T-helper 9 cell (primary cell): ENCODE measurements around the gene EGFLAM.

Source experiments
- DNase-seq: peaks from one replicate; pipeline ENCODE4 v3.0.0-alpha.2; 2020

Gene EGFLAM

DNA sequence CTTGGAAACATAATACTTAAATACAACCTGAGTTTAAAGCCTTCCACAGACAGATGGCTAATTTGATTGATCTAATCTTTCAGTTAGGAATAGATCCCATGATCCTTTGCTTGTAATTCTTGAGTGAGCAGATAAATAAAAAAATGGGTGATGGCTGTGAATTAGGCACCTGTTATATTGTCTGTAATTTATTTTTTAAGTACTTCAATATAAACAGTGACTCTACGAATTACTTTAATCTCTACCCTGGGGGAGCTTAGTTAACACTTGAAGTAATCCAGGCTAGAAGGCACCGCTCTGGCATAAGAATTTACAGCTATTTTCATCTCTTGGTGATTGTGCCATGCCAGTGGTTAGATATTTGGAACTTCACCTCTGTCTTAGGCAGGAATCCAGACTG lies 9.0 kb downstream of the EGFLAM start:
- no peak for DNase-seq

DNA sequence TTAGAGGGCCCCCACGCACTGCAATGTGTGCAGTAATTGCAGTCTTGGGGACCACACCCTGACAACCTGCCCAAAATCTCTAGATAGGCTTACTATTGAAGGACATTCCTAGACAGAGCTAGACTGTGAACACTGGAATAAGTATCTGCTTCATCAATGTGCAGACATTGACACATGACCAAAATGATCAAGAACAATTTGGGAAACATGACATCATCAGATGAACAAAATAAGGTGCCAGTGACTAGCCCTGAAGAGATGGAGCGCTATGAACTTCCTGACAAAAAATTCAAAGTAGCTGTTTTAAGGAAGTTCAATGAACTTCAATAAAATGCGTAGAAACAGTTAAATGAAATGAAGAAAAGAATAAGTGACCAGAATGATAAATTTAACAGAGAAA lies 15.3 kb downstream of the EGFLAM start:
- DNase-seq = no peak

DNA sequence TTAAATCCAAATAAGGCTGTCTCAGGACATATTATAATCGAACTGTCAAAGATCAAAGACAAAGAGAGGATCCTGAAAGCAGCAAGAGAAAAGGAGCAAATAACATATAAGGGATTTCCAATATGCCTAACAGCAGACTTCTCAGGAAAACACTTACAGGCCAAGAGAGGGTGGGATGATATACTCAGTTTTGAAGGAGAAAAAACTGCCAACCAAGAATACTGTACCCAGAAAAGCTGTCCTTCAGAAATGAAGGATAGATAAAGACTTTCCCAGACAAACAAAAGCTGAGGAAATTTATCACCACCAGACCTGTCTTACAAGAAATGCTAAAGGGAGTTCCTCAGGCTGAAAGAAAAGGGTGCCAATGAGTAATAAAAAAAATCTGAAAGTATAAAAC lies 16.0 kb downstream of the EGFLAM start:
- no peak for DNase-seq

DNA sequence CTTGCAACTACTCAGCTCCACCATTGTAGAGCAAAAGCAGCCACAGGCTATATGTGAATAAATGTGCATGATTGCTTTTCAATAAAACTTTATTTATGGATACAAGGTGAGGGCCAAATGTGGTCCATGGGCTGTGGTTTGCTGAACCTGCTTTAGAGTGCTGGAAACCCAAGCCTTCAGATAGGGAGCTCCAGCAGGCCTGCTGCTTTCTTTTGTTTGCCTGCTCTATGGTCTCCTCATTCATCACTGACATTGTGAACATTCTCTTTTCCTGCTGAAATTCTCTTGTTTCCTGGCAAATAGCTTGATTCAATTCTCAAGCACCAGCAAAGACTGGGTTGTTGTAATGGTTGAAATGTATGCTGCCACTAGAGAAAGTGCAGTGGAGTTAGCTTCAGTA lies 26.0 kb downstream of the EGFLAM start:
- DNase-seq = no peak

DNA sequence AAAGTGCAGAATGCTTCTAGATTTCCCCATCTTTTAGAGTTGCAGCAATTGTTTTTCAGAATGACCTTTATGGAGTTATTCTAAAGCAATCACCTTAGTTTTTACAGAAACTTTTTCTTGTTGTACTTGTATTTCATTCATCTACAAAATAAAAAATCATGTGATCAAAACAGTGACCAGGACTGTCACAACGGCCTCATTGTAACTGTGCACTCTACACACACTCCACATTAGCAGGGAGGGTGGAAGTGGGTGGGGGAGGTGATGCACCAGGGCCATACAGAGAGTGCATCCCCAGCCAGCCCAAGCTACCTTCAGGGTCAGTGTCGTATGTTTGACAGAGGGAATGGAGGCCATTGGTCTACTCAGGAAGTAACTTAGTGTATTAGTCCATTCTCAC lies 26.9 kb downstream of the EGFLAM start:
- DNase-seq = no peak

DNA sequence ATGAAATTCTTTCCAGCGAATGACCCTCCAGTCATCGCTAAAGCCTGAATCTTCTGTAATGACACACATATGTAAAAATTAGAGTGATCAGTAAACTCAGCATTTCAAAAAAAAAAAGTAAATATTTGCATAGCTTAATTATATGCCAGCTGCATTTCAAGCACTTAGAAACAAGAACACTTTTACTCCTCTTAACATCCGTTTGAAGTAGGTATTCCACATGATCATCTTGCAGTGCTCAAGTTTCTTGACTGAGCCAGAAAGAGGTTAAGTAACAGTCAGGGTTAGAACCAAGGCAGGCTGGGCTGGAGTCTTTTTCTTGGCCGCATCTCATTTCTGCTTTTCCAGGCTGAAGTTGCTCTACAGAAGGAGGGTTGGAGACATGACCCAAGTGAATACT lies 27.6 kb downstream of the EGFLAM start:
- no peak for DNase-seq

DNA sequence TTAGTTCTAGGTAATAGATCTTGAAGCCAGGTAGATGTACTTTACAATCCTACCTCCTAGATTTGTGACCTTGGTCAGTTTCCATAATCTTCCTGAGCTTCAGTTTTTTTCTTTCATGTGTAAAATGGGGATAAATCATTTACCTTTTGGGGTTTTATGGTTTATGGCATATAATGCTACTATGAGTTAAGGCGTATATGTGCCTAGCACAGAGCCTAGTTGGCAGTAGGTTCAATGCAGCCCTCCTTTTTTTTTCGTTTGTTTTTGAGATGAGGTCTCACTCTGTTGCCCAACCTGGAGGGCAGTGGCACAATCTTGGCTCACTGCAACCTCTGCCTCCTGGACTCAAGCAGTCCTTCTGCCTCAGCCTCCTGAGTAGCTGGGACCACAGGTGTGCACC lies 28.8 kb downstream of the EGFLAM start:
- no peak for DNase-seq

DNA sequence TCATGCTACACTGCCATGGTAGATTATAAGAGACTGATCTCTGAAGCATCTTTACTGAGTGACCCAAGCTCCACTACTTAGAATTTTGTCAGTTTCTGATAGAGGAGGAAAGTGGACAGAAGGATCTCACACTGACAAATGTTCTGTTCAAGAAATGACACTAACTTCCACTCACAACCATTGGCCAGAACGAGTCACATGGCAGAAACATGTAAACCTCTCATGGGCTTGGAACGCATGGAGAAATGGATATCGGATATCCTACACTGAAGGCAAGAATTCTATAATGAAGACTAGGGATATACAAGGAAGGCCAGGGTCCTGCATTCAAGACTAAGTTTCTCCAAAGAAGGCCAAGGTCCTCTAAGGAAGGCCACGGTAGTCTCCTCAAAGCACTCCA lies 31.1 kb downstream of the EGFLAM start:
- no peak for DNase-seq

DNA sequence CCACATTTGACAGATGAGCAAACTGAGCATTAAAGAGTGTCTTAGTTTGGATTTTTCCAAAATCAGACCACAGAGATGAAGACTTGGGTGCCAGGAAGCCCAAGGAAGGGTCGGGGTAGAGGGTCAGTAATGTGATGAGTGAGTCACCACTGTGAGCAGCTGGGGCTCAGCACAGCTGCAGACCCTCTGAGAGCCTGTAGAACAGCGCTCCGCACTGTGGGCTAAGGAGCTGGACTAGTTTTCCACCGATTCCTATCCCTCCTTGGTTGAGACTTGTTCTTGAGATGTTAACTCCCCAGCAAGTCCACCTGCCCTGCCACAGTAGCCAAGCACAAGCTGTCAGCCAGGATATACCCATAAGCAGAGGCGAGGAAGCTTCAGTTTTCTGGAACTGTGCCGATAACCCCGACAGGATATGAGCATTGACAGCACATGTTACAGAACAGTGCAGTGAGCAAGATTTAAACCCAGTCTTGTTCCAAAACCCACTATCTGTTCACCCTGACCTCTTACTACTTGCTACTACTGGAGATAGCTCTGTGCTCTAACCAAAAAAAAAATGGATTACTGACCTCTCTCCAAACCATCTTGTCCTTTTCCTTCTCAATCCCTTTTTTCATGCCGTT lies 31.8 kb downstream of the EGFLAM start:
- no peak for DNase-seq

DNA sequence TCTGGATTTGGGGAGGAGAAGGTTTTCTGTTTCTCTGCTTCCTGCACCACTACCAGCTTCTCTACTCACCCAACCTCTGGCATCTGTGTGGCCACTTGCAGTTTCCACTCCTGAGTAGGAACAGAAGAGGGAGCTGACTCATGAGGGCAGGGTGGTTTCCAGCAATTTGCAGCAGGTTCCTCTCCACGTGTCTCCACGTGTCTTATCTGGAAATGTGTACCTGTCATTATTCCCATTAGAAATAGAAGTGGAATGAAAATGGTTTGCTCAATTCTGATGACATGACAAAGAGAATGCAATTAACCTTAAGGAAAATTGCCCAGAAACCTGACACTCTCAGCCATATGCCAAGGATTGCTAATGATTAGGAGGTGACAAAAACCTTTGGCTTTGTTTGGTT lies 33.0 kb downstream of the EGFLAM start:
- no peak for DNase-seq

DNA sequence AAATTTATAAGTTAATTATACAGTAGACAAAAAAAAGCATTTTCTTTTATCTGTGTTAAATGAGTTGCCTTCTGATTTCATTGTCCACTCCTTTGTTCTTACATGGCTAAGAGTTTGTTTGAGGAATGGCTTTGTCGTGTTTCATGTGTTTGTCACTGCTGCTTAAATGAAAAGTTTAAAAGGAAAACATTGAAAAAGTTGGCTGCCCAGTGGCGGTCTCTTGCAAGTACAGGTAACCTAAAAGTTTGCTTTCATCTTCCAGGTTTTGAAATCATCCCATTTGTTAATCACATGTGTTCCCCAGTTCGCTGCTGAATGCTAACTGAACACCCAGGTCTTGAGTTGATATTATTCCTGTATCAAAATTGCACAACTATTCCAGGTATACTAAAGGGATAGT lies 33.9 kb downstream of the EGFLAM start:
- no peak for DNase-seq

DNA sequence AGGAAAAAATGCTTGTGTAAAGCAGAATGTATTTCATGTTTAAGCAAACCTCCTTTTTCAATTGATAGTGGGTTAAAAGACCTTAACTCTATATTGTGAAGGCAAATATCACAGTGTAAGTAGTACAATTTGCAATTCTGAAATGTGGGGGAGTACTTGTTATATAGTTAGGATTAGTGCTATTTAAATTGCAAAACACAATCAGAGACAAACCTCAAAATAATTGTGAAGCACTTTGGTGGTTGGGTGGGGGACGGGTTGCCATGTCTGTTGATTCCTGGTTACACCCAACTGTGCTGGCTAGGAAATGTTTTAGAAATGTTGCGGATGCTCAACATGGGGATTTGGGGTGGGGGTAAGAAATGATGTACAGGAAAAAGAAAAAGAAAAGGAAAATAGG lies 37.4 kb downstream of the EGFLAM start:
- DNase-seq = no peak

DNA sequence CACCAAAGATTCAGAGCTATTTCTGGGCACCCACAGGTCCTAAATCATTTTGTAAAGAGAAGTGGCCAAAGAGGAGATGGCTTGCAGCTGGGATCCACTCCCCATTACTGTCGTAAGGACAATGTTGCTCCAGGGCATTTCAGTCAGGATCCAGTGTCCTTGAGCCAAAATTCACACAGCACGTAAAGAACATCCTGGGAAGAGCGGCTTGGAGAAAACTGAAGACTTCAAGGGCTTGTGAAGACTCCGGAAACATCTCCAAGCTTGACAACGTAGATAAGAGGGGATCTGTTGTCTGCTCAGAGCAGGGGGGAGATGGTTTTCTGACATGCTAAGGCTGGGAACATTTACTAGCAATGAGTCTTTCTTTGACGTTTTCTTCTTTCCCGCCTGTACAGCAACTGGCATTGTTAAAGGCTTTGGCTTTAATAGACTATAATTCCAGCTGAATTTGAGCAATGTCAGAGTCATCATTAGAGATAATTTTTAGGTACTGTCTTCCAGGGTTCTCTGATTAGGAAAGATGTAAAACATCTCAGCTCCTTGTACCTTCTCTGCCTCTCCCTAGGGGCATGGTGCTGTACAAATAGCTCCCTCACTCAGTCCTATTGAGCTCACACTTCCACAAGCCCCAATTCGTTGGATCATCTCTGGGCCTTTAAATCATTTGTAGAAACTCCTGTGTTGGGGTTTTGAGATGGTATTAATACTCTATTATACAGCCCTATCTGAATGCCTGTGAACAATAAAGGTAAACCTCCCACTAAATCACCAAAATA lies 39.7 kb downstream of the EGFLAM start:
- no peak for DNase-seq

DNA sequence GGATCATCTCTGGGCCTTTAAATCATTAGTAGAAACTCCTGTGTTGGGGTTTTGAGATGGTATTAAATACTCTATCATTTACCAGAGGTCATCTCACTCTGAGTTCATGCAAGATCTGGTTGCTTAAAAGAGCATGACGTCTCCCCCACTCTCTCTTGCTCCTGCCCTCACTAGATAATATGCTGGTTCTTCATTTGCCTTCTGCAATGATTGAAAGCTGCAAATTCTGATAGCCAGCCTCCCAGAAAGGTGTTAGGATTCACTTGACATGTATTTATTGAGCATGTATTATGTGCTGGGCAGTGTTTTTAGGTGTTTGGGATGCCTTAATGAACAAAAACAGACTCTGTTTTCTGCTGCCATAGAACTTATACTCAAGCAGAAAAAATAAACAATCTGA lies 41.2 kb downstream of the EGFLAM start:
- DNase-seq = no peak

DNA sequence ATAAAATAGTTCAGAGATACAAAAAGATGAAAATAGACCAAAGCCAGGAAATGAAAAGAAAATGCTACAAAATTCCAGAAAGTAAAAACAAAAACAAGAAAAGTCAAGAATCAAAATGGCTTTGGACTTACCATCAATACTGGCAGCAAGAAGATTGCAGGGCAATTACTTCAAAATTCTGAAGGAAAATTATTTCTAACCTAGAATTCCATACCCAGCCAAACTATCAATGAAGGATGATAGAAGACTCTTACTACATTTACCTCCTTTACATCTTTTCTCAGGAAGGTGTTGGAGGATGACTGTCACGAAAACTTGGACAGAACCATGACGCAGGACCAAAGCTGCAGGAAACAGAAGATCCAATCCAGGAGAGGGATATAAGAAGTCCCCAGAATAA lies 46.8 kb downstream of the EGFLAM start:
- no peak for DNase-seq

DNA sequence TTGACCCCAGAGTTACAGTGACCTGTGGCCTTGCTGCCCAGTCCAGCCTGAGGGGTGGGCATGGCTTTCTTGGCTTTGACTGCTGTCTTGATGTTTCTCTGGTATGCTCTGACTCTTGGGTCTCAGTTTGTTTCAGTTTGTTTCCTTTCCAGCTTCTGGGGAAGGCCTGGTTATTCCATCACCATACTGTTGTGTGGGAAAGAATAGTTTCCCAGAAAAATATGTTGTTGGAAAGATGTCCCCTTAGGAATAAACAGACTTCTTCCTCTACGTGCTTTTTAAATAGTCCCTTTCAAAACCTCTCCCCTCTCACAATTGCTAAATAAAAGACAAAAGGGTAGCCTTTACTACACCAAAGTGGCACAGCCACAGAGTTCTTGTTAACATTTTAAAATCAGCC lies 49.5 kb downstream of the EGFLAM start:
- no peak for DNase-seq

DNA sequence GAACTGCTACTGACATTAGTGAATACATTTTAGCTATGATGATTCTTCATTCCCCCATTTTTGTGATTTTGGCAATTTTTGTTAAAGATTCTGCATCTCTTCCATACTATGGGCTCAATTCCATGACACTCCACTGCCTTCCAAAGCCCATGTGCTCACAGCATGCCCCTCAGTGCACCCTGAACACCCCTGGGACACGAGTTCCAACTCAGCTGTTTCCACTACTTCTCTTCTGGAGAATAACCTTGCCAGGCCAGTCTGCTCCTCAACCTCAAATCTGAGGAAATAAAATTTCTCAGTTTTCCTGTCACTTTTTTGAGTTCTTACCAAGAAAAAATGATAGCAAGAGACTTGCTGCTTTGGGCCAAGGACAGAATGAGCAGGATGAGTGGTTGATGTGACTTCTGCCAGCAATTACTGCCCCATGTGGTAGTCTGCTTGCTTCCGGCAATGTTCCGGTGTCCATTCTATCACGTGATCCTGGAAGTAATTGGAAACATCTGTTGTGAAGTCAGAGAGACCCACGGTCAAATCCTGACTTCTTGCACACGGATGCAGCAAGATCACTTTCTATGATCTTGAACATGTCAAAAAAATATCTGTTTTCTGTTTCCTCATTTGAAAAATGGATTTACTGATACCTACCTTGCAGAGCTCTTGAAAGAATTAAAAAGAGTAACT lies 58.3 kb downstream of the EGFLAM start:
- no peak for DNase-seq

DNA sequence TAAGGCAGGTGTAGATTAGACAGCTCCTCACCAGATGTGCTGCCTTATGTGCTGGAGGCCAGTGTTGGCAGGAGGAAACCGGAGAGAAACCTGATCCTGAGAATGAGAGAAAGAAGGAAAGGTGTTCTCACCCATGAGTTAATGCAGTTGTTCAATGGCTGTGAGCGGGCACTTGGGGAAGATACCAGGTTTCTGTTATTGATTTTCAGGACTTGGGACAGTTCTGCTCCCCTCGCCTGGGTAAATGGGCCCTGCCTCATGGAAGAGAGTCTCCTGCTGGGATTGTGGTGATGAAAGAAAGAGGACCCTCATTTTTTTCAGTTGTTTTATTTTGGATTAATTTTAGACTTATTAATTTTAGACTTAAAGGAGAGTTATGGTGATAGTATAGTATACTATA lies 59.5 kb downstream of the EGFLAM start:
- DNase-seq = no peak

DNA sequence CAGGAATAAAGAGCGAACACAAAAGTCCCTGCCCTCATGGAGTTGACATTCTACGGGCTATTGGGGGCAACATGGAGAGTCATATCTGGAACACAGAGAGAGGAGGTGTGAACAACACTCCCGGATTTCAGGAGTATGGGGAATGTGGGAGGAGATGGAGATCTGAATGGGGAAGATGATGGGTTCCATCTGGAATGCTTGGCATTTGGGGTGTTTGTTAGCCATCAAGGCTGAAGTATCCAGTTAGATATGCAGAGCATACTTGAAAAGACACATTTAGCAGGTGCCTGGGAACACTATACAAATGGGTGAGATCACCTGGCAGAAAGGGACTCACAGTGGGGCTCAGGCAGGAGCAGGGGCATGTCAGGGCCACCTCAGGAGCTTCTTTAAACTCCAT lies 61.1 kb downstream of the EGFLAM start:
- DNase-seq = no peak

DNA sequence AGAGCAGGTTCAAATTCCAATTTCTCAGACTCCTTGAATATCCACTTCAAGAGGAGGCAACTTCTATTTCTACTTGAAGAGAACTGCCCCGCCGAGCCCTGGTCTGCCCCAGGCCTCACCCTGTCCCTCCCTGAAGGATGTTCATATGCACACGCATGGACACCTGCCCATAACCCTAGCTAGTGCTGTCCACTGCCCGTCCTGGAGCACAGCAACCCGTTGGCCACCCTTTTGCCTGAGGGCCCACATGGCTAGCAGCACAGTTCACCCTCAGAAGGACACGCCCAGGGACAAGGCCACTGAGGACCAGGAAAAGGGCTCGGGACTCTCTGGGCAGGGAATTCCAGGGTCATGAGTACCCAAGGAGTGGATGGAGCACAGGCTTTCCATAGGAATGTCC lies 63.6 kb downstream of the EGFLAM start:
- DNase-seq = no peak

DNA sequence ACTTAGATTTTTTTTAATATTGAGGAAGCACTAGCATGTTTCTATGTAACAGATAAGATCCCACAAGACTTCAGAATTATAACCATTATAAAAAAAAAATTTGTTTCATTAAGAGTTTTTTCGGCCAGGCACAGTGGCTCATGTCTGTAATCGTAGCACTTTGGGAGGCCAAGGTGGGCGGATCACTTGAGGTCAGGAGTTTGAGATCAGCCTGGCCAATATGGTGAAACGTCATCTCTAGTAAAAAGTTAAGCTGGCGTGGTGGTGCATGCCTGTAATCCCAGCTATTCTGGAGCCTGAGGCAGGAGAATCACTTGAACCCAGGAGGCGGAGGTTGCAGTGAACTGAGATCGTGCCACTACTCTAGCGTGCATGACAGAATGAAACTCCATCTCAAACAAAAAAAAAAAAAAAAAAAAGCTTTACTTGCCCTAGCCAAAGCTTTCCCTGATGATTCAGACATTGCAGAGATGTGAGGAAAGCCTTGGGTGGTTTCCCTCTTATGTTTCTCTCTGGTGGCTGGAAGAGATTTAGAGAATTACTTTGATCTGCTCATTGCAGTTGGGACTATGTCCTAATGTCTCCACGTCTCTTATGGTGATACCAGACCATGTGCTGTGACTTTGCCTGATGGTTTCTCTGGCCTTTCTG lies 65.4 kb downstream of the EGFLAM start:
- no peak for DNase-seq

DNA sequence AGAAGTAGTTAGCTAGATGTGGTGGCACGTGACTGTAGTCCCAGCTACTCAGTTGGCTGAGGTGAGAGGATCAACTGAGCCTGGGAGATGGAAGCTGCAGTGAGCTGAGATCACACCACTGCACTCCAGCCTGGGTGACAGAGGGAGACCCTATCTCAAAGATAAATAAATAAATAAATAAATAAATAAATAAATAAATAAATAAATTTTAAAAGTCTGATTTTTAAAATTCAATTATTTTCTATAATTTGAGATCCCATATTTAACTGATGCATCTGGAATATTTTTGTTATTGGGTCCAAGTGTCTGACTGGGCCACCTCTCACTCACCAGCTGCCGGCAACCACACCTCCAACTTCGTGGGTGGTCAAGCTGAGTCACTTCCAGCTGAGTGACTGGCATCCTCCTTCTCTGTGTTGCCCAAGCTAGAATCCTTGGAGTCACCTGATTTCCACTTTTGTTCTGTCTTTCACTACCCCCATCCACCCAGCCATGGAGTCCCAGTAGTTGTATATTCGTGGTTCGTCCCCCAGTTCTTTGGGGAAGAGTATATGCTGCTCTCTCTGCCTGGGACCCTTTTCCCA lies 70.9 kb downstream of the EGFLAM start:
- no peak for DNase-seq

DNA sequence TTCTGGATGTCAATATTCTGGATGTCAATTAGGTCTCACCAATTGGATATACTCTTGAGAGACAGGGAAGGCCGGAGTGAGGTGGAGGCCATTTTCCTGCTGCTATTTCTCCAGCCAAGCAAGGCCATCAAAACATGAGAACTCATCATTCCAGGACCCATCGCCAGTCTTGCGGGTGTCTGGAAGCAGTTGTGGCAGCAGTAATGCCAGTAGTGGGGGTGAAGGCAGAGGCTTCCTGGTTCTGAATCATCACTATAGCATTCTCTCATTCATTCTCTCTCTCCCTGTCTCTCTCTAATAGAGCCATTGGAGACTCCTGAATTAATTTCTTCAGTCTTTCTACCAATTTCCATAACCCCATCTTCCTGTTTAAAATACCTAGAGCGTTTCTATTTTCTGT lies 71.8 kb downstream of the EGFLAM start:
- DNase-seq = no peak
